NCI-H1694 (cell line): ENCODE measurements around the gene PLSCR1.

Experiments
- DNase-seq: peaks from one replicate; lab custom pipeline; 2025; lab: John Stamatoyannopoulos, UW

PLSCR1 gene, protein sequence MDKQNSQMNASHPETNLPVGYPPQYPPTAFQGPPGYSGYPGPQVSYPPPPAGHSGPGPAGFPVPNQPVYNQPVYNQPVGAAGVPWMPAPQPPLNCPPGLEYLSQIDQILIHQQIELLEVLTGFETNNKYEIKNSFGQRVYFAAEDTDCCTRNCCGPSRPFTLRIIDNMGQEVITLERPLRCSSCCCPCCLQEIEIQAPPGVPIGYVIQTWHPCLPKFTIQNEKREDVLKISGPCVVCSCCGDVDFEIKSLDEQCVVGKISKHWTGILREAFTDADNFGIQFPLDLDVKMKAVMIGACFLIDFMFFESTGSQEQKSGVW

DNA sequence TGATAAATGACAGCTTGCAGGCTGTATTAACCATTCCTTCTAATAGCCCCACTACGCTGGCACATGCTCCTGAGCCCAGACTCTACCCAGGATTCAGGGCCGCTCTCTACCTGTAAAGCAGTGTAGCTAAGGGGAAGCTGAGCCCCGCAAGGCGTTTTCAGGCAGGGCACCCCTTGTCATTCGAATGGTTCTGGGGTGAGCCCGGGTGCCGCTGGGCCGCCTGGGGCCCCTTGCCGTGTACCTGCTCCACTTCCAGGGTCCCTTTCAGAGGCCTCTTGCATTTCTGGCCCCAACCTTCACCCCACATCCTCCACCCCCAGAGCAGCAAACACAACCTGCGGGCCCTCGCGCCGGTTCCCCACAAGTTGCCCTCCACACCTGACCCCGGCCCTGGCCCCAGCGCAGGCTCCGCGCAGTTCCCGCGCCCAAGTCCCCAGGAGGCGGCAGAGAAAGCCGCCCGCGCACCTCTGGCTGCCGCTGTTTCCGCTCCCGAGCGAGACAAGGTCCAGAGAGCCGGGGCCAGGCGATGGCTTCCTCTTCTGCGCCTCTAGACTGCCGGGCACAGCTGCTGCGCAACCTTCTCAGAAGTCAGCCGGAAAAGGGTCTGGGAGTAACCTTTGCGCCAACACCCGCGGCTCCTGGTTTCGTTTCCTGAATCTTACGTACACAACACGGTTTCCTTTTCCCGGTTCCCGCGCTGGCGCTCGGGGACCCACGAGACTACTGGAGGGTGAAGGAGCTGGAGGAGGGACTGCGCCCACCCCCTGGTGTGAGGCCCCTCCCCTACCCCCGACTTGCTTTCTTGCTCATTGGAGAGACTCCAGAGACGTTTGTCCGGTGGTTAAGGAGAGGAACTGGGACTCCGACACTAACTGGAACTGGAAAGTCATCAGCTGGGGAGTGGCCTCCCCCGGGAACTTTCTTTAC is at the start of gene PLSCR1:
Gene PLSCR1, minus strand, starts transcription at position 606 of the 927 bp plus-strand sequence. CDS start 8,055 bp downstream, outside the sequence.
- peak; percentile 5 for DNase-seq

DNA sequence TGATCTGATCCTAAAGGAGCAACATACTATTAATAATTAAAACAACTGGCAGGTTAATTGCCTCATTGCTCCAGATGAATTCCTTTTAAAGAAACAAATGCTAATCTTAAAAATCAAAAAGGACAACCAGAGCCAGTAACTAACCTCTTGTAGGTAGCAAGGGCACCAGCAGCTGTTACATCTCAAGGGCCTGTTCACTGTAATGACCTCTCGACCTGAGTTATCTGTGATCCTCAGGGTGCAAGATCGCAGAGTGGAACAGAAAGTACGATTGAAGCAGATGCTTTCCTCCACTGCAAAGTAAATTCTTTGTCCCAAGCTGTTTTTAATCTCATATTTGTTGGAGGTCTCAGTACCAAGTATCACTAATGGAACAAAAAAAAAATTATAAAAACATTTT is 49.4 kb upstream of the PLSCR1 start:
- DNase-seq: no peak

GRCh38 chr3:146590521-146590920 is 46.1 kb upstream of the PLSCR1 start:
- no peak for DNase-seq

GRCh38 chr3:146589899-146590508 is 45.6 kb upstream of the PLSCR1 start:
- peak; percentile 21 for DNase-seq

DNA sequence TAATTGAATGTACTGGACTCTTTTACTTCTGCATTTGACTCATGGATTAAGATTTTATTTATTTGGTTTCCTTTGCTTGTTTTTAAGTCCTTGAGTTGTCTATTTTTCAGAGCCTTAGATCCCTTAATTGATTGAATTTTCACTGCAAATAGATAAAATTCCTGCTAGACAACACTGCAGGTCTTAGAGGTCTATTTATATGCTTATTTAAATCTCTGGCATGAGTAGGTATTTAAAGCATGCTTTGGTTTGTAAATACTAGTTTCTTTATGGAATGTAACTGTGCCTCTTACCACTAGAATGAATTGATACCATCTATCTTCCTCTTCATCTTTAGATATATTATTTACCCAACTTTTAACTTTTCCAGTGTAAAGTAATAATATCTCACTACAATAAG is 40.7 kb upstream of the PLSCR1 start:
- no peak for DNase-seq

GRCh38 chr3:146581951-146582467 is 37.6 kb upstream of the PLSCR1 start:
- DNase-seq: no peak

DNA sequence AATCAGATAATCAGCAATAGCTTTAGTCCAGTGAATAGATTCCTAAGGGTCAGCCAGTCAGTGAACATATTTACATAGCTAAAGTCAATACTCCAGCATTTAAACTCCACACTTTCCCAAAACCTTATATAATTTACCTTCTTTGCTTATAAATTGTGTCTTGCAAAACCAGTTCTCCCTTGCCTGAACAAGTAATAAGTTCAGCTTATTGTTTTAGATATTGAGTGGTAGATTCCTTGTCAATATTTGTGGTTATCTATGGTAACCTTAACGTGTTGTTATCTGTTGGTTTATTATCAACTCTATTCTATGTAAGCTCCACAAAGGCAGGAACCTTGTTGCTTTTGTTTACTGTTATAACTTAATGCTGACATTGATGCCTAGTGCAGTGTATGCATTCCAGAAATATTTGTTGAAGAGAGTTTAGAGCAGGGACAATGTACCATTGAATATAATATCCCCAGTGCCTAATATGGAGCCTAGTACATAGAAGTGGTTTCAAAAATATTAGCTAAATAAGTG is 36.7 kb upstream of the PLSCR1 start:
- DNase-seq: no peak

- peak; percentile 34 for DNase-seq
These were observed 33.3 kb upstream of the PLSCR1 start for GRCh38 chr3:146577662-146578061.

DNA sequence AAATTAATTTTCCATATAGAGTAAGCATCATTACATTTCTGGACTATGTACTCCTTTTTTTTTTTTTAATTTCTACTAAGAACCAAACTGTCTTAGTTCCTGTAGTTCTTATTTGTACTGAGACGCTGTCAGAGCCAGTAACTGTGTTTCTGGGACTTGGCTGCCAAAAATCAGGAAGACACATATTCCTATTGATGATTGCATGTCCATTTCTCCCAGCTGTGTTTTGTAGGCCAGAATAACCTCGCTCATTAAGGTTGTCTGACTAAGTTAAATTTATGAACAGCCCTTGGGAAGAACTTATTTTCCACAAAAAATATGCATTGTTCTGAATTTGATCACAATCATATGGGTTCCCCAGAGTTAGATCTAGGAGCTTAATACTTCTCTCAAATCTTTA is 31.2 kb upstream of the PLSCR1 start:
- no peak for DNase-seq

DNA sequence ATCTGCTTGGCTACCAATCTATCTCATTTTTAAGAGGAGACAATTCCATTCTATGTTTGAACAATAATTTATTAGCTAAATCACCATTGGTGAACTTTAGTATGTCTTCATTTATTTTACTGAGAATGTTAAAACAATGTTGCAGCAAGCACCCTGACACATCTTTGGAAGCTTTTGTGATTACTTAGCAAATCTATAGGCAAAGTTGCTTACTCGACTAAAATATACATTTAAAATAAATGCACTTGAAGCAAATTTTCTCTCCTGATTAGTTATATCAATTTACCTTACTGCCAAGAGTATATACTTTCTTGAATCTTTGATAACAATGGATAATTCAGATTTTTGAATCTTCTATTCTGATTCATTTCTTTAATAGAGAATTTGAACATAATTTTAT is 29.8 kb upstream of the PLSCR1 start:
- DNase-seq: no peak

GRCh38 chr3:146569314-146569713 is 24.9 kb upstream of the PLSCR1 start:
- no peak for DNase-seq

GRCh38 chr3:146566138-146566537 is 21.7 kb upstream of the PLSCR1 start:
- DNase-seq: no peak

GRCh38 chr3:146561879-146562278 is 17.5 kb upstream of the PLSCR1 start:
- no peak for DNase-seq

- DNase-seq: no peak
These were observed 17.1 kb upstream of the PLSCR1 start for GRCh38 chr3:146561463-146561862.

DNA sequence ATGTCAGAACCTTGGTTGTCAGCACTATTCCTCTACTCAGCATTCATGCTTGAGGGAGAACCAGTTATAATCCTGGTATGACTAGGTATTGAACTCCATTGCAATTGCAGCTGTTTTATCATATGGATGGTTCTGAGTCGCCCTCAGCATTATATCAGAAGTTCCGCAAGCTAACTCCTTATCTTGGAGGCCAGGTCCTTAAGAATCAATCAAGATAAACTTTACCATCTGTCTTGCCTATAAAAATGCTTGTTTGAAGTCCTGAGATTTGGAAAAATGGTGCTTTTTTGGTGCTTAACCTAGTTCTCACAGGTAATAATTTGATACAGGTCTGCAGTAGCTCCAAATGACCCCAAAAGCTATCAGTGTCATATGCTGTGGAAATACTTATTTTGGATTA is 16.3 kb upstream of the PLSCR1 start:
- no peak for DNase-seq

DNA sequence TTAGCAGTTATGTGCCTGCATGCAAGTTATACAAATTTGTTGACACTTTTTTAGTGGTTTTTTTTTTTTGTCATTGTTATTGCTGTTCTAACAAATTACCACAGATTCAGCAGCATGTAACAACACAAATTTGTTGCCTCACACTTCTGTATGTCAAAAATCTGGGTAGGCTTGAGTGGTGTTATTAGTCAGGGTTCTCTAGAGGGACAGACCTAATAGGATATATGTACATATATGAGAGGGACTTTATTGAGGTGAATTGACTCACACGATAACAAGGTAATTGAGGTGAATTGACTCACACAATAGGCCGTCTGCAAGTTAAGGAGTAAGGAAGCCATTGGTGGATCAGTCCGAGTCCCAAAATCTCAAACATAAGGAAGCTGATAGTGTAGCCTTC is 15.0 kb upstream of the PLSCR1 start:
- no peak for DNase-seq

DNA sequence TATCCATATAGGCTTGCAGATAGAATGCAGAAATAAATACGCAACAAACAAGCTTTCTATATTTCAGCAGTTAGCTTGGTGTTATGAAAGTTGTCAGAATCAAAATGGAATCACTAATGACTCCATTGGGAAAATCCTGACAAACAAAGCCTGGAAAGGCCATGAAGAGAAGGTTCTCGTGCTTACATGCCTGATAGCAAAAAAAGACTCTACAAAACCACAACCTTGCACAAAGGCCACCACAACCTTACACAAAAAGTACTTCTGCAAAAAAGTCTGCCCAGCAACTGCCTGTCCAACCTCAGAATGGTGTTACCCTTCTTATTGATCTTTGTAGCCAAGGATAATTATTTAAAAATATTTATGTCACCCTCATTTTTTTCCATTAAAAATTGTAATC is 14.4 kb upstream of the PLSCR1 start:
- DNase-seq: no peak

DNA sequence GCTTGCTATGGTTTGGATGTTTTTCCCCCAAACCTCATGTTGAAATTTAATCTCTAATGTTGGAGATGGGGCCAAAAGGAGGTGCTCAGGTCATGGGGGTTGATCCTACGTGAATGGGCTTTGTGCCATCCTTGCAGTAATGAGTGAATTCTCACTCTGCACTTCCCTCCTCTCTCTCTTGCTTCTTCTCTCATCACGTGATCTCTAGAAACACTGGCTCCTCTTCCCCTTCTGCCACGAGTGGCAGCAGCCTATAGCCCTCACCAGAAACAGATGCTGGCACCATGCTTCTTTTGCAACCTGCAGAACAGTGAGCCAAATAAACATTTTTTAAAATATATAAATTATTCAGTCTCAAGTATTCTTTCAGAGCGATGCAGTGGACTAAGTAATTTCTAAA is 13.3 kb upstream of the PLSCR1 start:
- no peak for DNase-seq

GRCh38 chr3:146555311-146555710 is 10.9 kb upstream of the PLSCR1 start:
- no peak for DNase-seq

DNA sequence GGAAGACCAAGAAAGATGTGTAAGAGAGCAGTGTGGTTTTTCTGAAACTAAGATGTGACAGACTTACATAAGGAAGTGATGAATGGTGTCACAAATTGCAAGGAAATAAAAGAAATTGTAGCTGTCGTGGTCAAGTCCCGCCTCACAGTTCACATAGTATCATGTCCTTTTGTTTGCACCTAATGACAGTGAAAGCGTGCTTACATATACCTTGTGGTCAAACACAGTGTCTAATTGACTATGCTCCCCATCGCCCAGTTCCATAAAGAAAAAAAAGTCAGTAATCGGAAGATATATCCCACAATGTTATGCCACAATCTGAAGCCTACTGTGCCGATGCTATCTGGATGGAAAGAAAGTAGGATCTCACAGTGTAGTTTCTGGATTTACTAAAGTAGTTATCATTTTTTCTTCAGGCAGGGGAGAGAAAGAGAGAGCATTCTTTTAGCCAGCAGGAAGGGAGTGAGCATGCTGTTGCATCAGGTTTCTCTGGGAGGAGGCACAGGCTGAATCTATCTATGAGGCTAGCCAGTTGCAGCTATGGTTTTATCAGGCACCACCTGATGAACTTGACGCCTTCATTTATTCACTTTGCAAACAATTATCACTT is 9.8 kb upstream of the PLSCR1 start:
- DNase-seq: no peak

DNA sequence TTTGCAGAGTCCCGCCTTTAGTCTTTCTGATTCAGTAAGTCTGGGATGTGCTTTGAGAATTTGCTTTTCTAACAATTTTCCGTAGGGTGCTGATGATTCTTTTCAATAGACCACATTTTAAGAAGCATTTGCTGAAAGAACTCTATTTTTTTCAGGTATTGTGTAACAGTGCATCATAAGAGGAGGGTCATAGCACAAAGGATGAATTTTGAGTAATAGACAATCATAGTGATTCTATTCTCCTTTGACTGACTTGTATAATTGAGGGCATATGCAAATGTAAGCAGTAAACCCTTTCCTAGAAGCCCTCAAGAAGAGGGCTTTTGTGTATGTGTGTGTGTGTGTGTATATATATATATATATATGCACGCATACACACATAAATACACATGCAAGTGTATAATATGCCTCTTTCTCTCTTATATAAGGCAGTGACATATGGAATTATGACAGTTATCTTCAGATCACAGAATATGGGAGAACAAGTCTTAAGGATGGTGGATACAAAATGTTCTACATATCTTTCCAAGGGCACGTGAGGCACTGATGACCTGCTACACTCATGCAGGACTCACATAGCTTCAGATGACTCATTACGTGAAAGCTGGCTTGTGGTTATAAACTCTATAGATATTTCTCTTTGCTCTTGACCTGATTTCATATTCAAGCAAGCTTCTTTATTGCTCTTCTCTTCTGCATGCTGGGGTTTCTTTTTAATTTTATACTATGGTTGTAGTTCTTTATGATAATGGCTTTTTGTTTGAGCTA is 6.5 kb upstream of the PLSCR1 start:
- DNase-seq: no peak
